ENCODE data around the gene KLHL29. TPM values are rescaled to one million over a fixed set of nuclear protein-coding genes. Genes with fewer than 3 reads are reported as not detected.

KLHL29 gene
- total RNA-seq, 1 experiment from 2014 or later = 2.4 TPM

- Histone ChIP-seq H3K4me2 (ENCODE audit: insufficient read depth, insufficient read length, low read length) (no peak overlapping the region), H3K14ac (ENCODE audit: insufficient read depth, low read length) (no peak overlapping the region), H2BK20ac (ENCODE audit: low read depth, low read length, poor library complexity, severe bottlenecking) (no peak overlapping the region), H3K56ac (ENCODE audit: insufficient read length, low read depth, low read length) (no peak overlapping the region), H3K9me3 (ENCODE audit: control insufficient read depth, low read depth, low read length) (no peaks in the 10 kb centered on the region), H4K5ac (ENCODE audit: insufficient read length, low read depth, low read length) (no peak overlapping the region), H4K8ac (replicated peaks; ENCODE audit: insufficient read length, low read depth, low read length) (no peak overlapping the region), H2BK120ac (ENCODE audit: low read depth, low read length, poor library complexity, severe bottlenecking) (no peak overlapping the region), H2BK12ac (ENCODE audit: insufficient read length, low read depth, low read length) (no peak overlapping the region), H3K27ac (ENCODE audit: insufficient read length, low read depth, low read length) (no peak overlapping the region), H3K27me3 (ENCODE audit: insufficient read depth, low read length) (peaks cover 19% of the 10 kb centered on the region; the same call in 1 of the 2 replicates), H3K79me2 (ENCODE audit: insufficient read depth, low read length) (no peaks in the 10 kb centered on the region), H3K9ac (ENCODE audit: extremely low read depth, insufficient read length, low read length) (no peak overlapping the region), H2BK5ac (ENCODE audit: insufficient read length, low read length) (no peak overlapping the region), H3K4me1 (ENCODE audit: insufficient read depth, low read length) (no peaks in the 10 kb centered on the region; the same call in 1 of the 2 replicates), H3K23ac (ENCODE audit: insufficient read length, low read depth, low read length) (no peak overlapping the region), H3T11ph (ENCODE audit: low read length) (no peak overlapping the region), H4K20me1 (ENCODE audit: control insufficient read depth, insufficient read depth, insufficient read length) (peaks cover 4% of the 10 kb centered on the region), H4K91ac (ENCODE audit: insufficient read length, low read depth, low read length) (no peak overlapping the region), H3K18ac (ENCODE audit: insufficient read length, low read depth, low read length) (no peak overlapping the region), H3K23me2 (ENCODE audit: insufficient read length, low read depth, low read length, poor library complexity, severe bottlenecking) (peaks cover 17% of the 10 kb centered on the region), H2BK15ac (ENCODE audit: low read depth, low read length) (no peak overlapping the region), H2AFZ (ENCODE audit: low read length) (no peak overlapping the region), H3K79me1 (ENCODE audit: insufficient read depth, low read depth, low read length, poor library complexity, severe bottlenecking) (no peaks in the 10 kb centered on the region), H2AK5ac (ENCODE audit: insufficient read length, low read length) (no peak overlapping the region), H3K4ac (ENCODE audit: low read depth, low read length) (no peak overlapping the region)
- no peak overlapping the region for H3K27ac Mint-ChIP-seq
- H3K36me3 Mint-ChIP-seq (ENCODE audit: insufficient read depth in 1 of 3, low read depth in 3 of 3) = no peaks in the 10 kb centered on the region; a peak in 2 of 7 replicates
- H3K4me1 Mint-ChIP-seq = peaks cover 19 to 21% of the 10 kb centered on the region in 2 experiments
- no peak overlapping the region for H3K4me3 Mint-ChIP-seq
- DNase-seq = no peak
- H3K9me3 Mint-ChIP-seq = peaks cover 0 to 2% of the 10 kb centered on the region in 2 experiments; a peak in 1 of 5 replicates
- no peak for TF ChIP-seq CTCF (conservative IDR thresholded peaks at IDR 0.05)
- WGBS (ENCODE audit: extremely low coverage, insufficient read length, low lambda C conversion rate) = no CpG with 5 or more reads among the region's 4 CpGs
- peaks cover 66% of the 10 kb centered on the region for H3K27me3 Mint-ChIP-seq (ENCODE audit: low read depth)
Observed at GRCh38 chr2:23383100-23383499, 1.9 kb upstream of the KLHL29 start.
